Left renal pelvis (tissue), 4 donors: ENCODE results near the gene PHOSPHO2. TPM values are rescaled to one million over a fixed set of nuclear protein-coding genes. Genes with fewer than 3 reads are reported as not detected.
"Not testable (repeated sequence)": the region's sequence is repeated elsewhere in the genome, so short reads cannot be mapped to it uniquely, and the experiment has no call there.

Experiments
- DNase-seq, 4 donors: peaks; one replicate each; pipeline ENCODE4 v3.0.0-alpha.2; 2013; ENCODE audit warnings: low read depth in 4 of 4, low spot score in 3 of 4
- polyA plus RNA-seq, 4 donors: library from polyadenylated mRNA; unstranded; fragments of 120-200 nt; gene quantifications; one replicate each; pipeline ENCODE4 v1.2.1, GENCODE V29; 2013; ENCODE audit not compliant: insufficient read length in 4 of 4

Gene PHOSPHO2
- polyA plus RNA-seq, 4 donors, result 9.6 to 18.5 (median 13.2) TPM

DNA sequence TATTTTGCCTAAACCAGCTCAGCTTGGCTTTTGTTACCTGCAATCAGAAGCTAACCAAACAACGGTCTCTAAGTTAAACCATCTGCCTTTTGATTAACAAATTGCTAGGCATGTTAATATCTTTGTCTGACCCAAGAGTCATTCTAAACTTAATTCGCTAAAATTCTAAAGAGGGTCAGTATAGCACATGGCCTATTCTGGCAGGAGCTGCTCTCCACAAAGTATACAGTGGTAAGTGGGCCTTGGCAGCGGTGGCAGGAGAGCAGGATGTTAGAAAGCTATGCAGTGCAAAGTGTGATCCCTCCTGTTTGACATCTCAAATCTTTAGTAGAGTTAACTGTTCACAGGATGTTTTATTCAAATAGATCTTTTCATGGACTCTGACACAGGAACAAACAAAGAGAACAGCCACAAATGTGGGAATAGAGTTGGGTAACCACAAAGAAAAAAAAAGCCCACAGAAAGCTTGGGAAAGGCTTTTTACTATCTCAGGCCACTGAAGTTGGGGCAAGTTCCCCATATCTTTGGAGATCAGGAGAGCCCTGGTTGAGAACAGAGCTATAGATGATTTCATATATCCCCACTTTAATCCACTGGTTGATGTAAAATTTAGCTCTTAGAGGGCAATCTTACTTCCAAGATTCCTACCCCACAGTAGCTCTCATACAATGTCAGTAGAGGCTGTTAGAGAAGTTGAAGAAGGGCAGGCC lies 10.7 kb upstream of the PHOSPHO2 start:
- no peak for DNase-seq

DNA sequence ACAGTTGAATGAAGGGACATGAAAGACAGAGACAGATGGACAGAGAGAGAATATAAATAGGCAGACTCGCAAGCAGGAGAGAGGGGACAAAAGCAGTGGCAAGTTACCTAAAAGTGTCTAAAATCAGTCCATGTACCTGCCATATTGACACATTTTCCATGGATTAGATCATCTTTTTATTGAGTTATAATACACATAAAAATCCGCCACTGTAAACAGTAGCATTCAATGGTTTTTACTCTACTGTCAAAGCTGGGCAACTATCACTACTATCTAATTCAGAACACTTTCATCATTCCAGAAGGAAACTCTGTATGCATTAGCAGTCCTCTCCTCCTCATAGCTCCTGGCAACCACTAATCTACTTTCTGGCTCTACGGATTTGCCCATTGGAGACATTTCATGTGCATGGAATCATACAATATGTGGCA lies 10.1 kb upstream of the PHOSPHO2 start:
- no peak for DNase-seq

DNA sequence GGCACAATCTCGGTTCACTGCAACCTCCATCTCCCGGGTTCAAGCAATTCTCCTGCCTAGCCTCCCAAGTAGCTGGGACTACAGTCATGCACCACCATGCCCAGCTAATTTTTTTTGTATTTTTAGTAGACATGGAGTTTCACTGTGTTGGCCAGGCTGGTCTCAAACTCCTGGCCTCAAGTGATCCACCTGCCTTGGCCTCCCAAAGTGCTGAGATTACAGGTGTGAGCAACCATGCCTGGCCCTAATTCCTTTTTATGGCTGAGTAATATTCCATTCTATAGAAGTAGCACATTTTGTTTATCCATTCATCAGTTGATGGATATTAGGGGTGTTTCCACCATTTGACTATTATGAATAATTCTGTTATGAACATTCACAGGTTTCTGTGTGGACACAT lies 9.6 kb upstream of the PHOSPHO2 start:
- not testable (repeated sequence) for DNase-seq

DNA sequence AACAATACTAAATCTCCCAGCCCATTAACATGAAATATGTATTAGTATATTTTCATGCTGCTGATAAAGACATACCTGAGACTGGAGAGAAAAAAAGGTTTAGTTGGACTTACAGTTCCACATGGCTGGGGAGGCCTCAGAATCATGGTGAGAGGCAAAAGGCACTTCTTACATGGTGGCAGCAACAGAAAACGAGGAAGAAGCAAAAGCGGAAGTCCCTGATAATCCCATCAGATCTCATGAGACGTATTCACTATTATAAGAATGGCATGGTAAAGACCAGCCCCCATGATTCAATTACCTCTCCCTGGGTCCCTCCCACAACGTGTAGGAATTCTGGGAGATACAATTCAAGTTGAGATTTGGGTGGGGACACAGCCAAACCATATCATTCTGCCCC lies 7.4 kb upstream of the PHOSPHO2 start:
- not testable (repeated sequence) for DNase-seq

DNA sequence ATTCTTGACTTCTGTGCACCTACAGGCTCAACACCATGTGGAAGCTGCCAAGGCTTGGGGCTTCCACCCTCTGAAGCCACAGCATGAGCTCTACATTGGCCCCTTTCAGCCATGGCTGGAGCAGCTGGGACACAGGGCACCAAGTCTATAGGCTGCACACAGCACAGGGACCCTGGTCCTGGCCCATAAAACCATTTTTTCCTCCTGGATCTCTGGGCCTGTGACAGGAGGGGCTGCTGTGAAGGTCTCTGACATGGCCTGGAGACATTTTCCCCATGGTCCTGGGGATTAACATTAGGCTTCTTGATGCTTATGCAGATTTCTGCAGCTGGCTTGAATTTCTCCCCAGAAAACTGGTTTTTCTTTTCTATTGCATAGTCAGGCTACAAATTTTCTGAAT lies 6.3 kb upstream of the PHOSPHO2 start:
- not testable (repeated sequence) for DNase-seq

DNA sequence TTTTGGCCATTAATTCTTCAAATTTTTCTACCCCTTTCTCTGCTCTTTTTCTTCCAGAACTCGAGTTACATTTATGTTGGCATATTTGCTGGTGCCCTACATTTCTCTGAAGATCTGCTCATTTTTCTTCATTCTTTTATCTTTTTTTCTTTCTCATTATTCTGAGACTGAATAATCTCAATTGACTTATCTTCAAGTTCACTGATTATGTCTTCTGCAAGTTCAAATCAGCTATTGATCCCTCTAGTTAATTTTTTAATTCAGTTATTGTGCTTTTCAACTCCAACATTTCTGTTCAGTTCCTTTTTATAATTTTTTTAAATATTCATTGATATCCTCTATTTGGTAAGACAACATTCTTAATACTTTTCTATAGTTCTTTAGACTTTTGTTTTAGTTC lies 3.3 kb upstream of the PHOSPHO2 start:
- DNase-seq, result no peak

DNA sequence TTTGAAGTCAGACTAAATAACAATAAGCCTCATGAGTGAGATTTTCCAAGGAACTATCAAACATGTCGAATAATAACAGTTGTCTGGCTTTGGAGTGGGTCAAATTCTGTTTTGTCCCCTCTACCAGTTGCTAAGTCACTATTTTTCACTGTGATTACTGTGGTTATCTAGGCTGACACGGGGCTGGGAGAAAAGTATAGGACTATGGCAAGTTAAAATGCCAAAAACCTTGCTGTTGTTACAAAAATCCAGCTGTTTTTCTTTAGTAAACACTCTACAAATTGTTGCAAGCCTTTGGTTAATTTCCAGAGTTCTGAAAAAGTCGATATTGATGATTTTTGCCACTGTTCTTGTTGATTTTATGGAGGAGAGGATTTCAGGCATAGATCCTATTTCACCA lies 1.6 kb upstream of the PHOSPHO2 start:
- DNase-seq, result no peak

DNA sequence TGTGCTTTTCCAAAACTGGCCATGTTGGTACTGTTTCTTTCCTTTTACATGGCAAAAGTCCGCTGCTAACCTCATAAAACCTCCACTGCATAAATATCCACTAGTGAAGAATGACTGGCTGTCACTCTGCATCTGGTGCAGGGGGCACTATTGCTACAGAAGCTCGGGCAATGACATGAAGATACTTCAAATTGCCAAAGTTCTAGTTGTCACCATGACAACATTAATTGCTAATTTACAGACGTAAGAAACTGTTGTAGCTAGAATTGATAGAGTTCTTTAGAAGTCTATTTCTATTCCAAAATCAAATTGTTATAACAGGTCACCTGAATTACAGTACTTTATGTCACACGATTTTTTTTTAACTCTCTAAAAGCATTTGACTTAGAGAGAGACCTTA lies 909 bp upstream of the PHOSPHO2 start:
- no peak for DNase-seq

DNA sequence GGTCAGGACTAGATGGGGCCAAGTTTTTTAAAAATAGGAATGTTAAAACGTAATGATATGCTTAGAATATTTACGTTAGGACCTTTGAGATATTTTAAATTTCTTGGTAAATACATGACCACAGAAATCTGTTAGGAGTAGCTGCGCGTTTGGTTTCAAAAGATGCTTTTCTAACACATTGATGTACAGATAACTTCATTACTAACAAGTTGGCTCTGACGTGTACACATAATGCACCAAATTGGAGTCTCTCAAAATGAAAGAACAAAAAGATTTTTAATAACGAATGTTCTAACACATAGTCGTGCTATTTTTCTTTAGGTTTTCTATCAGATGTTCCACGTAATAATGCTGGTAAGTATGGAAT lies 608 bp downstream of the PHOSPHO2 start:
- DNase-seq, result no peak

DNA sequence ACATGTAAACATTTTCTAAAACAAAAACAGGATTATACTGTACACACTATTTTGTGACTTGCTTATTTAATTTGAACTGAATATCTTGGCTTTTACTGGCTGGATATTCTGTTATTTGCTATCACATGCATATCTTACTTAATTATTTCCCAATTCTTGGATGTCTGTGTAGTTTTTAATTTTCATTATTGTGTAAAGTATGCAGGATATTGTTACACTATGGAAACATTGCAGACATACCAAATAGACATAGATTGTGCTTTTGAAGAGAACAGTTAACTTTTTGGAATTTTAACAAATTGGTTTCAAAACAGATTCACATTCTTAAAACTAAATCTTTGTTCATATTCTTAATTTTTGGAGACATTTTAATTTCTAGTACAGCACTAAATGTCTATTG lies 2.1 kb downstream of the PHOSPHO2 start:
- no peak for DNase-seq

DNA sequence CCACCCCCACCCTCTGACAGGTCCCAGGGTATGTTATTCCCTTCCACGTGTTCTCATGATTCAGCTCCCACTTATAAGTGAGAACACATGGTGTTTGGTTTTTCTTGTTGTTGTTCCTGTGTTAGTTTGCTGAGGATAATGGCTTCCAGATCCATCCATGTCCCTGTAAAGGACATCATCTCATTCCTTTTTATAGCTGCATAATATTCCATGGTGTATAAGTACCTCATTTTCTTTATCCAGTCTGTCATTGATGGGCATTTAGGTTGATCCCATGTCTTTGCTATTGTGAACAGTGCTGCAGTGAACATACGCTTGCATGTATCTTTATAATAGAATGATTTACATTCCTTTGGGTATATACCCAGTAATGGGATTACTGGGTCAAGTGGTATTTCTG lies 4.9 kb downstream of the PHOSPHO2 start:
- DNase-seq, result not testable (repeated sequence)

DNA sequence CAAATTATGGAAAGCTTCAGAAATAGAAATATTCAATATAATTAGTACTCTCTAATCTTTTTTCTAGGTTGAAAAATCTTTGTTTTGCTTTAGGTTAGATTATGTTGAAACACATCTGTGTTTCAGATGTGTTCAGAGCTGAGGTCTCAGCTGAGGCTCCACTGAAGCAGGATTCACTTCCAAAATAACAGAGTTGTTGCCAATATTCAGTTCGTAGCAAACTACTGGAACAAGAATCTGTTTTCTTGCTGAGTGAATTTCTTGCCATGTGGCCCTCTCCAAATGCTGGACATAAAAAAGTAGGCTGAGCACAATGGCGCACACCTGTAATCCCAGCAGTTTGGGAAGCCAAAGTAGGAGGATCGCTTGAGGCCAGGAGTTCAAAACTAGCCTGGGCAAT lies 8.7 kb downstream of the PHOSPHO2 start:
- no peak for DNase-seq

DNA sequence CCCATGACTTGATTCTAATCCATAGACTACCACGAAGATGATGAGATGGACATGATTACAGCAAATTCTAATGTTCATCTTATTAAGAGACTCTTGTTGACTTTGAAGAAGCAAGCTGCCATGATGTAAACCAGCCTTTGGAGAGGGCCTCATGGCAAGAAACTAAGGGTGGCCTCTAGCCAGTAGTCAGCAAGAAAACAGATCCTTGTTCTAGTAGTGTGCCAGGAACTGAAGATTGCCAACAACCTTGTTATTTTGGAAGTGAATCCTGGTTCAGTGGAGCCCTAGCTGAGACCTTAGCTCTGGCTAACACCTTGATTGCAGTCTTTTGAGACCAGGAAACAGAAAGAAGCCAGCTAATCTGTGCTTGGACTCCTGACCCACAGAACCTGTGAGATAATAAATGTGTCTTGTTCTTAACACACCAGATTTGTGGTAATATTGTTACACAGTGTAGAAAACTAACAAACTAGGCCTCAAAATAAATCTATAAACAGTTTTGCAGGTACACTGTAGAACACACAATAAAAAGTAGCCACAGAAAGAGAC lies 10.0 kb downstream of the PHOSPHO2 start:
- no peak for DNase-seq

DNA sequence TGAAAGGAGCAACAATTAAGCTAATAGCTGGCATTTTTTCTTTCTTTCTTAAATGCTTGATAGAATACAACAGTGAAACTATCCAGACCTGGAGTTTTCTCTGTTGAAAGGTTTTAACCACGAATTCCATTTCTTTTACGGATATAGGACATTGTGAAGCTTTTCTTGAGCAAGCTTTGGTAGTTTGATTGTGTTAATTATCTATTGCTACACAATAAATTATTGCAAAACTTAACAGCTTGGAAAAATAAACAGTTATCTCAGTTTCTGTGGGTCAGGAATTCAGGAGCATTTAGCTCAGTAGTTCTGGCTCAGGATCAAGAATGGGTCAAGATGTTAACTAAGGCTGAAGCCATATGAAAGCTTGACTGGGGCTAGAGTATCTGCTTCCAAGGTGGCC lies 11.7 kb downstream of the PHOSPHO2 start:
- DNase-seq, result no peak

DNA sequence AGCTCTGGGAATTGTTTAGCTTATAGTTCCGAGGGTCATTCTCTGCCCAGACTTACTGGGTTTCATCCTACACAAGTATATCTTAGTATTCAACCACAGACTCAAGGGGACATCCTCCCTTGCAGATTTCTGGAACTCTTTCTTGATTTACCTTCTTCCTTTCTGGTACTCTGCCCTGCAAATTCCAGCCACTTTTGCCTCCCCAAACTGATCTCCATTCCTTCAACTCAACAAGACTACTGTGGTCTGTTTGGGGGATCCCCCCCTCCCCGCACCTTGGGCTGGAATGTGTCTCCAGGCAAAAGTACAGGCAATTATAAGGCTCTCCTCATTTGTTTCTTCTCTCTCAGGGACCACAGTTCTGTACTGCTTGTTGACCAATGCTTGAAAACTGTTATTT lies 13.4 kb downstream of the PHOSPHO2 start:
- no peak for DNase-seq

DNA sequence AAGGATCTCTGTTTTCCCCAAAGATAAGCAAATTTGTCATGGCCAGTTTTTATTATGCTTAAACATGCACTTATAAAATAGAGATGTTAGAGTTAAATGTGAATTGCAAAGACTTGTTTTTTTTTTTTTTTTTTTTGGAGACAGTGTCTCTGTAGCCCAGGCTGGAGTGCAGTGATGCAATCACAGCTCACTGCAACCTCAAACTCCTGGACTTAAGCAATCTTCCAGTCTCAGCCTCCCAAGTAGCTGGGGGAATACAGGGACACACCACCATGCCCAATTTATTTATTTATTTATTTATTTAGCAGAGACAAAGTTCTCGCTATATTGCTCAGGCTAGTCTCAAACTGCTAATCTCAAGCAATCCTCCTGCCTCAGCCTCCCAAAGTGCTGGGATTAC lies 15.1 kb downstream of the PHOSPHO2 start:
- DNase-seq, result no peak

DNA sequence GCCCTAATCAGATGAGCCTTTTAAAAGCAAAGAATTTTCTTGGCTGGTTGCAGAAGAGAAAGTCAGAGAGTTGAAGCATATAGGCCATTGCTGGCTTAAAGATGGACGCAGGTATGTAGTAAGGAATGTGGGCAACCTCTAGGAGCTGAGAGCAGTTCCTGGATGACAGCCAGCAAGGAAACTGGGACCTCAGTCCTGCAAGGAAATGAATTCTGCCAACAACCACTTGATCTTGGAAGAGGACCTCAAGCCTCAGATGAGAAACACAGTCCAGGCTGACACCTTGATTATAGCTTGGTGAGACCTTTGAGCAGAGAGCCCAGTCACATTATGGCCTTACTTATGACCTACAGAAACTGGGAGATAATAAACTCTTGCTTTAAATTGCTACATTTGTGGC lies 15.7 kb downstream of the PHOSPHO2 start:
- no peak for DNase-seq

DNA sequence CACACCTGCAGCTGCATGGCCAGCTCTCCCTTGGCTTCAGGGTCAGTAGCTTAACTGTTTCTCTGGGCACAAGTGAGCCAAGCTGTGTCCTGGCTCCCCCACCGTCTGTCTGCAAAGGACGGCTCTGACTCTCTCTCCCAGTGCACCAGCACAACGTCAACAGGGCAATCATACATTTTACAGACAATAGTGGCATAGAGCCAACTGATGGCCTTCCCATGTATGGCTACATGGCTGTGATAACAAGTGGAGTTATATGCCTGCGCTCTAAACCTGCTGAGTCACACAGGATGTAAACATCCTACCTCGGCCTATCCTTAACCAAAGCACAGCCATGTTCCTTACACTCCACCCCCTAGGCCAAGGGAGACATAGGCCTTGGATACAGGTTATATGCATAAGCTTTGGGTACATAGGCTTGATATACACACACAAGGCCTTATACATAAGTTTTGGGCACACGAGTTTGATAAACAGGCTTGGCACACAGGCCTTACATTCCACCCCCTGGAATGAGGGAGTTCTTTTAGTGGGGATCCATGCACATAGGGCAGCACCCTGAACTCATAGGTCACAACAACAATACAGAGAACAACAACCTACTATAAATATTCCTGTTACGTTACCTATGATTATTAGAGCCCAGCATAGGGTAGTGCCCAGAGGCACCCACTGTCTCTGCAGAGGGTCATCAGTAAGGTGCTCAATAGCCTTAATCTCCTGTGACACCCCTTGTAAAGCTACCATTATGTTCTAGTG lies 17.7 kb downstream of the PHOSPHO2 start:
- no peak for DNase-seq

DNA sequence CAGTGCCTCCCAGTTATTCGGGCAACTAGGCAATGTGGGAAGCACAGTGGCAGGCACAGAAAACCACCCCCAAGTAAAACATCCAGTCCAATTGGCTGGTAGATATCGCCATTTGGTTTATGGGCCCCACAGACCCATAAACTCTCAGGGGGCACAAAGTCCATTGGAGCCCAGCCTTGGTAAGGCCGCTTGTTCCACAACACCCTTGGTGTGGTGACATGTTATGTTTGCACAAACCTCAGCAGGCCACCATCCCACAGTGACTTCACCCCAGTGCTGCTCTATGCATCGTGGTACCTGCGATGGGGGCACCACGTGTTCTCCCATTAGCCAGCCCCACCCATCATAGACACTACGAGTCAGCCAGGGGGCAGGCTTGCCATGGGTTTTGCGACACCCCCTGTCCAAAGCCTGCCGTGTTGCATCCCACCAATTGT lies 18.5 kb downstream of the PHOSPHO2 start:
- DNase-seq, result no peak

DNA sequence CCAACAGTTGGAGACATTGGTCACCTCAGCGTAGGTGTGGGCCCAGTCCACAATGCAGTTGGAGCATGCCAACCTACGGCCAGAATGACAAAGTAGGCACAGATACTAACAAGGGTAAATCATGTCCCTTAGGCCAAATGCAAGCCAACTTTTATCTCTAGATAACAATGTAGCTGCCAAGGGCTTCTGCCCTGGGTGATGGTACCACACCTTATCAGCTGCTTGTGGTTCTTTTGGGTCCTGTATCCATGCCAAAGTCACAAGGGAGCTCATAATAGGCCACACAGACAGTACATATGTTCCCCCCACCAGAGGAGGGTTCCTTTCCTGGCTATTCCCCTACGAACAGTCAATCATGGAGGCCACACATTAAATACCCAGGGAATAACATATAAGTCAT lies 19.1 kb downstream of the PHOSPHO2 start:
- DNase-seq, result no peak

DNA sequence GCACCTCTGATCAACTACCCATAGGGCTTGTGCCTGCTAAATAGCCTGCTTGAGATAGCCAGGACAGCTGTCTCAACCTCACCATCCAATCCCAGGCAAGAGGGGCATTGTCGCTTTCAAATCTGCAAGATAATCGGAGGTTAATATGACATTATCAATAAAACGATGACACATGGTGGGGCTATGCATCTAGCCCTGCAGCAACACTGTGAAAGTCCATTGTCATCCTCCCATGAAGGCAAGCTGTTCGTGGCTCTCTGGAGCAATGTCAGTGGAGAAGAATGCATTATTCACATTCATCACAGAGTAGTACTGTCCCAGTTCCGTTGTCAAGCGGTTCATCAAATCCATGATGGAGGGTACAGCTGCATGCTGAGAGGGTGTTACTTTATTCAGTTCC lies 20.4 kb downstream of the PHOSPHO2 start:
- DNase-seq, result no peak
